HS-27A (cell line): Measurements from ENCODE around the gene GGCX.
"Not testable (repeated sequence)": the region's sequence is repeated elsewhere in the genome, so short reads cannot be mapped to it uniquely, and the experiment has no call there.

Experiments
- DNase-seq: peaks from one replicate; pipeline ENCODE4 v3.0.0-alpha.2; 2012; ENCODE audit warnings: low read depth, missing footprints

GGCX gene

GRCh38 chr2:85594715-85595300, 33.5 kb upstream of the GGCX start:
- no peak for DNase-seq

- no peak for DNase-seq
Observed at GRCh38 chr2:85593023-85593422, 31.7 kb upstream of the GGCX start.

GRCh38 chr2:85592299-85592698, 31.0 kb upstream of the GGCX start:
- DNase-seq = not testable (repeated sequence)

GRCh38 chr2:85591563-85591962, 30.3 kb upstream of the GGCX start:
- no peak for DNase-seq

- DNase-seq = no peak
Observed at GRCh38 chr2:85590950-85591349, 29.7 kb upstream of the GGCX start.

GRCh38 chr2:85589982-85590791, 28.9 kb upstream of the GGCX start:
- peak; percentile 89 for DNase-seq

GRCh38 chr2:85589181-85589580, 27.9 kb upstream of the GGCX start:
- no peak for DNase-seq

GRCh38 chr2:85588645-85589044, 27.4 kb upstream of the GGCX start:
- DNase-seq = no peak

GRCh38 chr2:85588236-85588635, 26.9 kb upstream of the GGCX start:
- no peak for DNase-seq

- no peak for DNase-seq
Observed at GRCh38 chr2:85585781-85586105, 24.4 kb upstream of the GGCX start.

GRCh38 chr2:85584857-85585780, 23.8 kb upstream of the GGCX start:
- peak; percentile 72 for DNase-seq

- DNase-seq = no peak
Observed at GRCh38 chr2:85584354-85584856, 23.1 kb upstream of the GGCX start, which contains the start of gene VAMP5. TSS of gene VAMP5 (plus strand) at chr2:85584431. CDS start at chr2:85584491, 60 bp downstream.

- no peak for DNase-seq
Observed at GRCh38 chr2:85583667-85584353, 22.5 kb upstream of the GGCX start.

GRCh38 chr2:85582492-85582891, 21.2 kb upstream of the GGCX start:
- DNase-seq = no peak

- DNase-seq = no peak
Observed at GRCh38 chr2:85580206-85580605, 18.9 kb upstream of the GGCX start.

GRCh38 chr2:85579266-85579935, 18.1 kb upstream of the GGCX start:
- no peak for DNase-seq

- no peak for DNase-seq
Observed at GRCh38 chr2:85578243-85579180, 17.2 kb upstream of the GGCX start.

- no peak for DNase-seq
Observed at GRCh38 chr2:85577386-85578242, 16.3 kb upstream of the GGCX start, which contains the start of gene VAMP8. TSS of gene VAMP8 (plus strand) at chr2:85577586. CDS start at chr2:85577647, 61 bp downstream.

GRCh38 chr2:85577063-85577385, 15.7 kb upstream of the GGCX start:
- DNase-seq = no peak
